A549 (cell line): ENCODE measurements around the gene KRT73. TPM values are rescaled to one million over a fixed set of nuclear protein-coding genes. Genes with fewer than 3 reads are reported as not detected.

Experiments used
- ATAC-seq, 2 experiments: fragments of 200-7000 bp in 1 of 2; fragments of >200 bp in 1 of 2; cut with Nextera tagmentation in 1 of 2; cut with Tn5 transposase in 1 of 2; 3 replicates each; pipeline versions ENCODE4 v1.8.0 to v1.9.1; 2018 to 2020; ENCODE audit warnings: mild to moderate bottlenecking in 1 of 2, moderate library complexity in 1 of 2
- CTCF ChIA-PET: fragments of 300-600 bp; sonication (Branson Sonifier 250); formaldehyde crosslinking; extraction: SDS; loops from one replicate; lab custom pipeline; 2021; ENCODE audit warnings: antibody characterized with exemption, inconsistent platforms; lab: Yijun Ruan, JAX
- POLR2A ChIA-PET: fragments of 350-600 bp; formaldehyde crosslinking; extraction: SDS; loops from one replicate; lab custom pipeline; 2021; ENCODE audit warnings: antibody characterized with exemption, inconsistent platforms; lab: Yijun Ruan, JAX
- DNase-seq, 2 experiments: peaks; one replicate each; pipeline versions ENCODE4 v3.0.0 to v3.0.0-alpha.2; 2011 to 2016; ENCODE audit warnings: low read depth in 1 of 2, low spot score in 1 of 2
- FAIRE-seq: peaks from 2 replicates; lab custom pipeline; 2011; peaks lifted over from hg19 to GRCh38; lab: Jason Lieb, UNC
- H3K27ac ChIP-seq, 2 experiments: fragments of >200 bp; sonication (Bioruptor Twin); formaldehyde crosslinking; 3 replicates each; pipeline ENCODE4 v1.5.1; 2016 to 2017
- H3K4me1 ChIP-seq: fragments of >200 bp; sonication (Bioruptor Twin); formaldehyde crosslinking; 3 replicates; pipeline ENCODE4 v1.6.1; 2016
- H3K4me2 ChIP-seq: fragments of >200 bp; sonication (Bioruptor Twin); formaldehyde crosslinking; 3 replicates; pipeline ENCODE4 v1.6.1; 2016
- H3K4me3 ChIP-seq: fragments of >200 bp; sonication (Bioruptor Twin); formaldehyde crosslinking; 3 replicates; pipeline ENCODE4 v1.5.1; 2016
- H3K9me3 ChIP-seq: fragments of >200 bp; sonication (Bioruptor Twin); formaldehyde crosslinking; 3 replicates; pipeline ENCODE4 v1.6.1; 2016
- BHLHE40 ChIP-seq: IDR thresholded peaks from 2 replicates; pipeline ENCODE4 v1.6.1; 2012; ENCODE audit warnings: low read depth, low read length, inconsistent platforms
- CBX2 ChIP-seq: fragments of 200-600 bp; sonication (generic); IDR thresholded peaks from 2 replicates; pipeline ENCODE4 v1.6.1; 2016; ENCODE audit warnings: low read depth, mild to moderate bottlenecking, borderline replicate concordance
- CBX8 ChIP-seq: fragments of 200-600 bp; sonication (generic); IDR thresholded peaks from 2 replicates; pipeline ENCODE4 v1.6.1; 2016
- EHF ChIP-seq: fragments of 250-450 bp; sonication (Bioruptor Pico); IDR thresholded peaks from 2 replicates; pipeline ENCODE4 v1.5.0; 2020; ENCODE audit warnings: mild to moderate bottlenecking
- EHMT2 ChIP-seq: fragments of 200-600 bp; sonication (generic); IDR thresholded peaks from 2 replicates; pipeline ENCODE4 v1.6.1; 2016; ENCODE audit warnings: antibody characterized with exemption, low read depth, mild to moderate bottlenecking, moderate library complexity
- EP300 ChIP-seq, 2 experiments: fragments of >200 bp; sonication (Bioruptor Twin); formaldehyde crosslinking; IDR thresholded peaks; 2 replicates in 1 of 2; 3 replicates in 1 of 2; pipeline ENCODE4 v1.6.1; 2016 to 2017
- ESRRA ChIP-seq: fragments of 150-350 bp; IDR thresholded peaks from 2 replicates; pipeline ENCODE4 v1.6.1; 2014; ENCODE audit warnings: mild to moderate bottlenecking, low read length, borderline replicate concordance
- FOSL2 ChIP-seq, 2 experiments: fragments of 450-650 bp in 1 of 2; fragments of >200 bp in 1 of 2; sonication (Bioruptor Twin) in 1 of 2; formaldehyde crosslinking; IDR thresholded peaks; 2 replicates each; pipeline versions ENCODE4 v1.5.0 to v1.6.1; 2016 to 2020; ENCODE audit warnings: mild to moderate bottlenecking in 1 of 2, moderate library complexity in 1 of 2
- FOXS1 ChIP-seq: fragments of 250-450 bp; sonication (Bioruptor Pico); IDR thresholded peaks from 2 replicates; pipeline ENCODE4 v1.5.0; 2020; ENCODE audit warnings: mild to moderate bottlenecking, moderate library complexity
- KDM1A ChIP-seq: fragments of 200-600 bp; sonication (generic); IDR thresholded peaks from 2 replicates; pipeline ENCODE4 v1.6.1; 2016; ENCODE audit warnings: low read depth, mild to moderate bottlenecking
- MAFK ChIP-seq: fragments of 450-650 bp; IDR thresholded peaks from 2 replicates; pipeline ENCODE4 v1.6.1; 2014; ENCODE audit not compliant: partially characterized antibody
- MYC ChIP-seq: IDR thresholded peaks from 2 replicates; pipeline ENCODE4 v1.6.1; 2012; ENCODE audit warnings: mild to moderate bottlenecking, inconsistent platforms, low read length, improper control_type of control experiment, borderline replicate concordance
- NFE2L2 ChIP-seq: fragments of 150-350 bp; conservative IDR thresholded peaks from 2 replicates; pipeline ENCODE4 v1.6.1; 2014; ENCODE audit warnings: low read length
- POLR2A ChIP-seq: IDR thresholded peaks from 2 replicates; pipeline ENCODE4 v1.6.1; 2012; ENCODE audit warnings: mild to moderate bottlenecking, low read length
- RARB ChIP-seq: fragments of 250-450 bp; sonication (Bioruptor Pico); IDR thresholded peaks from 2 replicates; pipeline ENCODE4 v1.8.0; 2021; ENCODE audit warnings: mild to moderate bottlenecking, moderate library complexity
- RFX5 ChIP-seq: fragments of 450-650 bp; IDR thresholded peaks from 2 replicates; pipeline ENCODE4 v1.7.1; 2014; ENCODE audit warnings: antibody characterized with exemption, mild to moderate bottlenecking, moderate library complexity
- SMC3 ChIP-seq: fragments of >200 bp; sonication (Bioruptor Twin); formaldehyde crosslinking; IDR thresholded peaks from 3 replicates; pipeline ENCODE4 v1.6.1; 2018; ENCODE audit warnings: inconsistent platforms
- ZFP36 ChIP-seq: fragments of 450-650 bp; IDR thresholded peaks from 2 replicates; pipeline ENCODE4 v1.6.1; 2014; ENCODE audit warnings: borderline replicate concordance; ENCODE audit not compliant: partially characterized antibody
- ZNF302 ChIP-seq: fragments of 250-450 bp; sonication (Bioruptor Pico); IDR thresholded peaks from 2 replicates; pipeline ENCODE4 v1.9.0; 2021; ENCODE audit warnings: inconsistent platforms, mild to moderate bottlenecking, moderate library complexity
- WGBS: methylation state at CpG from one replicate; pipeline ENCODE4 v1.1.6; 2017; ENCODE audit errors: missing lambda C conversion rate; 5-methylcytosine and 5-hydroxymethylcytosine counted together
- polyA plus RNA-seq, 4 experiments: library from polyadenylated mRNA; depleted of rRNA in 3 of 4; stranded (reverse); fragments of >200 nt; fragmentation: RNase III in 1 of 4; extraction: RNeasy Plus Mini Kit Qiagen cat#74134 plus additional on column Dnase treatment in 1 of 4; gene quantifications; 2 replicates in 3 of 4; 3 replicates in 1 of 4; pipeline ENCODE4 v1.2.3, GENCODE V29; 2011 to 2017
- TF ChIP-seq, protein P1 (sequence below): fragments of 250-450 bp; sonication (Bioruptor Pico); IDR thresholded peaks from 2 replicates; pipeline ENCODE4 v1.5.0; 2021; ENCODE audit warnings: mild to moderate bottlenecking, moderate library complexity, borderline replicate concordance
- TF ChIP-seq, protein P2 (sequence below): fragments of 200-600 bp; sonication (generic); IDR thresholded peaks from 2 replicates; pipeline ENCODE4 v1.6.1; 2016; ENCODE audit warnings: antibody characterized with exemption, mild to moderate bottlenecking, moderate library complexity
- TF ChIP-seq, protein P3 (sequence below): fragments of 250-450 bp; sonication (Bioruptor Pico); IDR thresholded peaks from 2 replicates; pipeline ENCODE4 v1.5.0; 2020; ENCODE audit warnings: low read depth, mild to moderate bottlenecking, moderate library complexity
- TF ChIP-seq, protein P4 (sequence below): fragments of 450-650 bp; IDR thresholded peaks from 2 replicates; pipeline ENCODE4 v1.6.1; 2014; ENCODE audit warnings: antibody characterized with exemption

Gene KRT73
- polyA plus RNA-seq, 2 of the 4 experiments (the other 2 are of a cell fraction): not detected

DNA sequence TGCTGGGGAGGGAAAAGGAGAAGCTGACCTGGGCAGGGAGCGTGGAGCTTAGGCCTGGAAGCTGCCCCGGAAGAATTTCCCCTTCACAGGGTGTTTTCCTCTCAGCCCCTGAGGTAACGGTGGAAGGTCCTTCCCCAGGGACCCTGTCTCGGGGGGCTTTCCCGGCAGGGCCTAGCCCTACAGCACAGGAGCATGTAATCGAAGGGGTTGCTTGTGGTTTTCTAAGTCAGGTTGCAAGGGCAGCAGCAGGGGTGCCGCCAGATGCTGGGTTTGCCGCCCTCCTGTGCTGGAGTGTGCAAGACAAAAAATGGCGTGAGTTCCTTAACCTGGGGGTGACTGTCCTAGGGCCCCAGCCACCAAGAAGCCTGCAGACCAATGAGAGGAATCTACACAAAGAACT is 43.1 kb downstream of the KRT73 start:
- H3K9me3 ChIP-seq: no peaks in the 10 kb centered on the region
- H3K4me2 ChIP-seq: no peak overlapping the region
- DNase-seq: no peak
- no peak for ATAC-seq
- POLR2A ChIA-PET: no interaction called here
- H3K4me3 ChIP-seq: no peak overlapping the region
- no peak for FAIRE-seq
- 89% methylated on average over 9 of the region's 9 CpGs for WGBS
- no peaks in the 10 kb centered on the region for H3K4me1 ChIP-seq
- no peak overlapping the region for H3K27ac ChIP-seq
- CTCF ChIA-PET: interaction anchor here (0.9 to 5.3 kb wide), 7 partner anchors 8 to 435 kb away, joined by 3 to 39 read pairs (median 5); no protein-coding TSS in a partner anchor
- no peak for TF ChIP-seq ZNF302 (CRISPR knock-in tag)
- TF ChIP-seq FOSL2 (IDR thresholded peaks at IDR 0.05): no peak
- no peak for TF ChIP-seq FOSL2 (CRISPR knock-in tag; IDR thresholded peaks at IDR 0.05)
- TF ChIP-seq POLR2A: no peak
- TF ChIP-seq KDM1A: no peak
- no peak for TF ChIP-seq EP300 (IDR thresholded peaks at IDR 0.05)
- TF ChIP-seq BHLHE40: no peak
- TF ChIP-seq EHMT2: no peak

DNA sequence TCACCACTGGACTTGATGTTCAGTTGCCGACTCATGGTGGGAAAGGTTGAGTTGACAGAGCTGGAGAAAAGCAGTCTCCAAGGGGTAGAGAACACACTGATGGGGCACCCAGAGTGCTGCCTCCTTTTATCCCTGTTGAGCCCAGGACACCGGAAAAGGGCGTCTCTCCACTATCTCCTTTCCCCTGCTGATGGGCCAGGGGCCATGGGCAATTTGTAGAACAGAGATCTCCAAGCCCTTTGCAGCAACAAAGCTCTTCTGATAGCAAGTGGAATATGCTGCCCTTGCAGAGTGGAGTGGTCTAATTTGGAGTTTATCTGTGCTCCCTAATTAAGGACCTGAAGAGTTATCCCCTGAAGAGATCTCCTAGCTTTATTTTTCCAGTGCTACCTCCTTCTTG is 44.6 kb downstream of the KRT73 start, which contains the start of gene KRT74:
TSS of gene KRT74 (minus strand) at position 101 of the 400 bp plus-strand sequence. CDS start at position 35, 66 bp downstream.
- H3K27ac ChIP-seq: no peak within 1 kb of the TSS
- ChIA-PET CTCF (interaction anchor here (0.6 to 5.3 kb wide), 10 partner anchors 9 to 434 kb away, joined by 3 to 39 read pairs (median 4); no protein-coding TSS in a partner anchor), POLR2A (no interaction called here)
- TF ChIP-seq CBX2 (no peak), NFE2L2 (no peak), BHLHE40 (no peak), RARB (CRISPR knock-in tag) (no peak), FOXS1 (CRISPR knock-in tag) (no peak), ESRRA (no peak), EHF (CRISPR knock-in tag) (no peak), SMC3 (no peak), CBX8 (no peak), MYC (no peak), MAFK (no peak)
- TF ChIP-seq, protein P1, sequence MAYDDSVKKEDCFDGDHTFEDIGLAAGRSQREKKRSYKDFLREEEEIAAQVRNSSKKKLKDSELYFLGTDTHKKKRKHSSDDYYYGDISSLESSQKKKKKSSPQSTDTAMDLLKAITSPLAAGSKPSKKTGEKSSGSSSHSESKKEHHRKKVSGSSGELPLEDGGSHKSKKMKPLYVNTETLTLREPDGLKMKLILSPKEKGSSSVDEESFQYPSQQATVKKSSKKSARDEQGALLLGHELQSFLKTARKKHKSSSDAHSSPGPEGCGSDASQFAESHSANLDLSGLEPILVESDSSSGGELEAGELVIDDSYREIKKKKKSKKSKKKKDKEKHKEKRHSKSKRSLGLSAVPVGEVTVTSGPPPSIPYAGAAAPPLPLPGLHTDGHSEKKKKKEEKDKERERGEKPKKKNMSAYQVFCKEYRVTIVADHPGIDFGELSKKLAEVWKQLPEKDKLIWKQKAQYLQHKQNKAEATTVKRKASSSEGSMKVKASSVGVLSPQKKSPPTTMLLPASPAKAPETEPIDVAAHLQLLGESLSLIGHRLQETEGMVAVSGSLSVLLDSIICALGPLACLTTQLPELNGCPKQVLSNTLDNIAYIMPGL (CRISPR knock-in tag): no peak
- TF ChIP-seq, protein P2, sequence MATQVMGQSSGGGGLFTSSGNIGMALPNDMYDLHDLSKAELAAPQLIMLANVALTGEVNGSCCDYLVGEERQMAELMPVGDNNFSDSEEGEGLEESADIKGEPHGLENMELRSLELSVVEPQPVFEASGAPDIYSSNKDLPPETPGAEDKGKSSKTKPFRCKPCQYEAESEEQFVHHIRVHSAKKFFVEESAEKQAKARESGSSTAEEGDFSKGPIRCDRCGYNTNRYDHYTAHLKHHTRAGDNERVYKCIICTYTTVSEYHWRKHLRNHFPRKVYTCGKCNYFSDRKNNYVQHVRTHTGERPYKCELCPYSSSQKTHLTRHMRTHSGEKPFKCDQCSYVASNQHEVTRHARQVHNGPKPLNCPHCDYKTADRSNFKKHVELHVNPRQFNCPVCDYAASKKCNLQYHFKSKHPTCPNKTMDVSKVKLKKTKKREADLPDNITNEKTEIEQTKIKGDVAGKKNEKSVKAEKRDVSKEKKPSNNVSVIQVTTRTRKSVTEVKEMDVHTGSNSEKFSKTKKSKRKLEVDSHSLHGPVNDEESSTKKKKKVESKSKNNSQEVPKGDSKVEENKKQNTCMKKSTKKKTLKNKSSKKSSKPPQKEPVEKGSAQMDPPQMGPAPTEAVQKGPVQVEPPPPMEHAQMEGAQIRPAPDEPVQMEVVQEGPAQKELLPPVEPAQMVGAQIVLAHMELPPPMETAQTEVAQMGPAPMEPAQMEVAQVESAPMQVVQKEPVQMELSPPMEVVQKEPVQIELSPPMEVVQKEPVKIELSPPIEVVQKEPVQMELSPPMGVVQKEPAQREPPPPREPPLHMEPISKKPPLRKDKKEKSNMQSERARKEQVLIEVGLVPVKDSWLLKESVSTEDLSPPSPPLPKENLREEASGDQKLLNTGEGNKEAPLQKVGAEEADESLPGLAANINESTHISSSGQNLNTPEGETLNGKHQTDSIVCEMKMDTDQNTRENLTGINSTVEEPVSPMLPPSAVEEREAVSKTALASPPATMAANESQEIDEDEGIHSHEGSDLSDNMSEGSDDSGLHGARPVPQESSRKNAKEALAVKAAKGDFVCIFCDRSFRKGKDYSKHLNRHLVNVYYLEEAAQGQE: no peak
- no peaks in the 10 kb centered on the region for H3K9me3 ChIP-seq
- 87% methylated on average over 3 of the region's 3 CpGs for WGBS
- DNase-seq (no peak), ATAC-seq (no peak), FAIRE-seq (no peak)
- no peaks in the 10 kb centered on the region for H3K4me1 ChIP-seq
- no peak within 1 kb of the TSS for H3K4me3 ChIP-seq
- no peak within 1 kb of the TSS for H3K4me2 ChIP-seq

DNA sequence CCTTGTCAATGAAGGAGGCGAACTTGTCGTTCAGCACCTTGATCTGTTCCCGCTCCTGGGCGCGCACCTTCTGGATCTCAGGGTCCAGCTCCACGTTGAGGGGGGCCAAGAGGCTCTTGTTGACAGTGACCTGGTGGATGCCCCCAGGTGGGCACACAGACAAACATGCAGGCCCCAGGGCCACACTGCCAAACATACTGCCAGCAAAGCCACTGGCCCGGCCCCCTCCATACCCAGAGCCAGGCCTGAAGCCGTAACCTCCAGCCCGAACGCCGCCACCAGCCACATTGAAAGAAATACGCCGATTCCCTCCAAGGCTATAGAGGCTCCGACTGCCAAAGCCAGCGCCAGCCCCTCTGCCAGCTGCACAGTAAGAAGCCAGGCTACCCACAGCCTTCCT is 45.1 kb downstream of the KRT73 start:
- no peak for TF ChIP-seq ESRRA
- no peak for TF ChIP-seq ZFP36
- TF ChIP-seq MAFK: no peak
- no peak for TF ChIP-seq EHF (CRISPR knock-in tag)
- no peak for TF ChIP-seq BHLHE40
- TF ChIP-seq RFX5: no peak
- TF ChIP-seq, protein P3, sequence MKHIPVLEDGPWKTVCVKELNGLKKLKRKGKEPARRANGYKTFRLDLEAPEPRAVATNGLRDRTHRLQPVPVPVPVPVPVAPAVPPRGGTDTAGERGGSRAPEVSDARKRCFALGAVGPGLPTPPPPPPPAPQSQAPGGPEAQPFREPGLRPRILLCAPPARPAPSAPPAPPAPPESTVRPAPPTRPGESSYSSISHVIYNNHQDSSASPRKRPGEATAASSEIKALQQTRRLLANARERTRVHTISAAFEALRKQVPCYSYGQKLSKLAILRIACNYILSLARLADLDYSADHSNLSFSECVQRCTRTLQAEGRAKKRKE (CRISPR knock-in tag): no peak
- no peak for TF ChIP-seq CBX2
- TF ChIP-seq, protein P4, sequence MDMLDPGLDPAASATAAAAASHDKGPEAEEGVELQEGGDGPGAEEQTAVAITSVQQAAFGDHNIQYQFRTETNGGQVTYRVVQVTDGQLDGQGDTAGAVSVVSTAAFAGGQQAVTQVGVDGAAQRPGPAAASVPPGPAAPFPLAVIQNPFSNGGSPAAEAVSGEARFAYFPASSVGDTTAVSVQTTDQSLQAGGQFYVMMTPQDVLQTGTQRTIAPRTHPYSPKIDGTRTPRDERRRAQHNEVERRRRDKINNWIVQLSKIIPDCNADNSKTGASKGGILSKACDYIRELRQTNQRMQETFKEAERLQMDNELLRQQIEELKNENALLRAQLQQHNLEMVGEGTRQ: no peak
- ATAC-seq (no peak), FAIRE-seq (no peak), DNase-seq (no peak)
- Histone ChIP-seq H3K4me1 (no peaks in the 10 kb centered on the region), H3K4me2 (no peak overlapping the region), H3K27ac (no peak overlapping the region), H3K4me3 (no peak overlapping the region), H3K9me3 (no peaks in the 10 kb centered on the region)
- WGBS: 93% methylated on average over 15 of the region's 15 CpGs
- ChIA-PET CTCF (interaction anchor here (0.7 to 5.3 kb wide), 9 partner anchors 9 to 433 kb away, joined by 3 to 39 read pairs (median 5); no protein-coding TSS in a partner anchor), POLR2A (no interaction called here)
